Measurements from ENCODE around the gene MYLK4.

MYLK4 gene

DNA sequence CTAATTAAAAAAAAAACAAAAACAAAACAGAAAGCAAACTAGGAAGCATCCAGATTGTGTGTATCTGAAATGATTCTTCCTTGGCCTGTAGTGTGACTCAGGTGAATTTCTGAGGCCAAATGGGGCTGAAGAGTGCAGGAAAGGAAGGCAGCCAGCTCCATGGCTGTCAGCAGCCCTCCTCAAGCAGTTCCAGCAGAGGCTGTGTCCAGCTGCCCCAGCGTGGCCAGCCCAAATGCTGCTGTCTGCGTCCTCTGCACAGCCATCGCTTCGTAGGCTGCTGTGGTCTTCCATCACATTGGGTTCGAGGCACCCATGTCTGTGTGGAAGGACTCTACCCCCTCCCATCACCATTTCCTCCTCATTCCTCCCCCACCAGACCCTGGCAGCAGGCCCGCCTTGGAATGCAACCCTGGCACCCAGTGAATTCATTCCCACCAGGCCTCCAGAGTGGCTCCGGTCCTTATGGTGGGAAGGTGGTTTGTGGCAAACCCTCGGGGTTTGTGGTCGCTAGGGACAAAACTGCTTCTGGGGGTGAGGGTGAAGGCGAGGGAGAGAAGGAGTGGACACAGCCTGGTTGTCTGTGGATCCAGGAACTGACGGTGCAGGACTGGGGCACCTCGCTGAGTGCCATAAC, 81.5 kb downstream of the MYLK4 start:
- FAIRE-seq: no peak

GRCh38 chr6:2667617-2668016, 83.1 kb downstream of the MYLK4 start:
- no peak for FAIRE-seq
- no peak for DNase-seq (ENCODE audit: extremely low spot score, insufficient read length, low read depth)

More for the DNA sequence above, 81.5 kb downstream of the MYLK4 start:
- DNase-seq (ENCODE audit: extremely low spot score, insufficient read length, low read depth): no peak

GRCh38 chr6:2666906-2667575, 83.7 kb downstream of the MYLK4 start:
- FAIRE-seq: no peak
- DNase-seq (ENCODE audit: extremely low spot score, insufficient read length, low read depth): no peak

GRCh38 chr6:2665146-2666070, 85.3 kb downstream of the MYLK4 start:
- DNase-seq (ENCODE audit: extremely low spot score, insufficient read length, low read depth): no peak
- no peak for FAIRE-seq

GRCh38 chr6:2663123-2663522, 87.6 kb downstream of the MYLK4 start:
- DNase-seq (ENCODE audit: extremely low spot score, insufficient read length, low read depth) (no peak), FAIRE-seq (no peak)

- no peak for FAIRE-seq
- DNase-seq (ENCODE audit: extremely low spot score, insufficient read length, low read depth): no peak
These were observed 89.1 kb downstream of the MYLK4 start for GRCh38 chr6:2661651-2662050.

GRCh38 chr6:2659882-2660281, 90.8 kb downstream of the MYLK4 start:
- no peak for FAIRE-seq
- no peak for DNase-seq (ENCODE audit: extremely low spot score, insufficient read length, low read depth)

- DNase-seq (ENCODE audit: extremely low spot score, insufficient read length, low read depth): no peak
These were observed 91.3 kb downstream of the MYLK4 start for GRCh38 chr6:2659381-2659780.

GRCh38 chr6:2658788-2659187, 91.9 kb downstream of the MYLK4 start:
- DNase-seq (ENCODE audit: extremely low spot score, insufficient read length, low read depth) (no peak), FAIRE-seq (peak; percentile 65)

More at GRCh38 chr6:2659381-2659780, 91.3 kb downstream of the MYLK4 start:
- no peak for FAIRE-seq

DNA sequence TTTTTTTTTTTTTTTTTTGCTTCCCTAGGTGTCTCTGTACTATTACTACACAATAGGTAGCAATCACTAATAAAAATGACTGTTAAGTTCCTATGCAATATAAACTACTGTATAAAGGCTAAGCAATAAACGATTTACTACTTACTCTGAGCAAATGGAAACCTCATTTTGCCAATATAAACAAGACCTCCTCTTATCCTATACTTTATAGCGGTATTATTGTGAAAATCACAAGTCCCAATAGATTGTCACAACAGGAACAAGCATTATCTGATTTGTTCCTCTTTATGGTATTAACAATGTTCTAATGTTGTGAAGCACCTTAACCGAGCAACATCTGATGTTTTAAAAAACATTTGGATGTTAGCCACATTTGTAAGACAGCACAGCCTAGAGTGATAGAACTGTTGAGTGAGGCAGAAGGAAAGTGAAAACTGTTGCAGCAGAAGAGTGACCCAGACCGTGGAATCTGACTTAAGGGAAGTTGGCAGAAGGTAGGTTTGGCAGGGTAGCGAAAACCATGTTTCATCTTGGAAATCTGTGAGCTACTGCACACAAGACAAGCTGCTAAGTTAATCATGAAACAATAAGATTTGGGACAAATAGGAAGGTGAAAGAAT, 94.2 kb downstream of the MYLK4 start:
- FAIRE-seq: no peak
- no peak for DNase-seq (ENCODE audit: extremely low spot score, insufficient read length, low read depth)

DNA sequence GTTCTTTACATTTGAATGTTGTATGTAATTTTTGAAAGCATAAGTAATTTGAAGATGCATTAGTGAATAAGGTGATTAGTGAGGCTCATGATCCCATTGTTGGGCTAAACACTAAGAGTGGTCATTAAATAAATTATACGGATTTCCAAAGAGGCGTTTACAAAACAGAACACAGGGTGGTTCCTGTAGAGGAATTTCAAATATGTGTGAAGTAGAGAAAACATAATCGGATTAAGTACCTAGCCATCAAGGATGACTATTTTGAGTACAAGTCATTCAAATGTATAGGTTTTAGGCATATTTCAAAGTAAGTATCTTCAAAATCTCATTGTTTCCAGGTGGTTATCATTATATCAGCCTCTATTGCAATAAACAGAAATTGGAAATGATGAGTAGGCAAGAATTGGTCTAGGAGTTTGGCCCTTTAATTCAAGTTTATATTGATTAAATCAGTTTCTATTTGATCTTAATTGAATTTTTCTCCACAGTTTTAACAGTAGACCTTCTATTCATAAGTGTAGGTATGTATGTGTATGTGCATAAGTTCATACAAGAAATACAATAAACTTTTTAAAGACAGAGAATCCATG, 94.8 kb downstream of the MYLK4 start:
- DNase-seq (ENCODE audit: extremely low spot score, insufficient read length, low read depth) (no peak), FAIRE-seq (no peak)

- FAIRE-seq: no peak
- DNase-seq (ENCODE audit: extremely low spot score, insufficient read length, low read depth): no peak
These were observed 97.2 kb downstream of the MYLK4 start for GRCh38 chr6:2653369-2654032.

- no peak for DNase-seq (ENCODE audit: extremely low spot score, insufficient read length, low read depth)
- no peak for FAIRE-seq
These were observed 98.1 kb downstream of the MYLK4 start for GRCh38 chr6:2652611-2653010.

GRCh38 chr6:2651961-2652360, 98.8 kb downstream of the MYLK4 start:
- FAIRE-seq (no peak), DNase-seq (ENCODE audit: extremely low spot score, insufficient read length, low read depth) (no peak)

GRCh38 chr6:2651536-2651935, 99.2 kb downstream of the MYLK4 start:
- no peak for DNase-seq (ENCODE audit: extremely low spot score, insufficient read length, low read depth)
- FAIRE-seq: no peak

DNA sequence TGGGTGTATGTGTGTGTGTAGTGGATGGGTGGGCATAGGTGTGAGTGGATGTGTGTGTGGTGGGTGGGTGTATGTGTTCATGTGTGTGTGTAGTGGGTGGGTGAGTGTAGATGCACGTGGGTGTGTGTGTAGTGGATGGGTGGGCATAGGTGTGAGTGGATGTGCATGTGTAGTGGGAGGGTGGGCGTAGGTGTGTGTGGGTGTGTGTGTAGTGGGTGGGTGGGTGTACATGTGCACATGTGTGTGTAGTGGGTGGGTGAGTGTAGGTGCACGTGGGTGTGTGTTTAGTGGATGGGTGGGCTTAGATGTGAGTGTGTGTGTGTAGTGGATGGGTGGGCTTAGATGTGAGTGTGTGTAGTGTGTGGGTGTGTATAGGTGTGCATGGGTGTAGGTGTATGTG, 104.4 kb downstream of the MYLK4 start:
- no peak for DNase-seq (ENCODE audit: extremely low spot score, insufficient read length, low read depth)
- FAIRE-seq: no peak

DNA sequence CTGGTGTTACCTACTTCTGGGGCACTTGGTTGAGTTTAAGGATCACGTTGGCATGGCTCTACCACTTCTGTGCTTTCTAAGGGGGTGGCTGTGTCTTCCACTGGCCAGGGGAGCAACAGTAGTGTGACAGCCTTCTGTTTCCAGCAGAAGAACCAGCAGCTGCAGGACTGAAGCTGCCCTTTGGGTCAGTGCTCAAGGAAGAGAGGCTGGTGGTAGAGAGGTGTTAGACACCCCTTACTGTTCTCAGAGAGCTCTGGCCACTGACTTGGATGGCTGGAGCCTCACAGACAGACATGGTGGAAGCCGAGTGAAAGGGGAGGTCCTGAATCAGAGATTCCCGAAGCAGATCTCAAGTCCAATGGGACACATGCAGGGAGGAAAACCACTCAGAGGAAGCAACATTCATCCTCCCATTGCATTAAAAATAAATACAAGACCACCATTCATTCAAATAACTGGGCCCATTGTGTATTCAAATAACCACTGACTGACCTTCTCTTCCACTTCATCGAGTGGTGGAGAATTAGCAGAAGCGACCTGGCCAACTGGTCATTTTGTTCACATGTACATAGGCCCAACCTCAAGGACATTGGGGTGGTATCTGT, 106.7 kb downstream of the MYLK4 start:
- DNase-seq (ENCODE audit: extremely low spot score, insufficient read length, low read depth) (no peak), FAIRE-seq (no peak)

- no peak for DNase-seq (ENCODE audit: extremely low spot score, insufficient read length, low read depth)
- FAIRE-seq: no peak
These were observed 107.6 kb downstream of the MYLK4 start for GRCh38 chr6:2643130-2643529.

DNA sequence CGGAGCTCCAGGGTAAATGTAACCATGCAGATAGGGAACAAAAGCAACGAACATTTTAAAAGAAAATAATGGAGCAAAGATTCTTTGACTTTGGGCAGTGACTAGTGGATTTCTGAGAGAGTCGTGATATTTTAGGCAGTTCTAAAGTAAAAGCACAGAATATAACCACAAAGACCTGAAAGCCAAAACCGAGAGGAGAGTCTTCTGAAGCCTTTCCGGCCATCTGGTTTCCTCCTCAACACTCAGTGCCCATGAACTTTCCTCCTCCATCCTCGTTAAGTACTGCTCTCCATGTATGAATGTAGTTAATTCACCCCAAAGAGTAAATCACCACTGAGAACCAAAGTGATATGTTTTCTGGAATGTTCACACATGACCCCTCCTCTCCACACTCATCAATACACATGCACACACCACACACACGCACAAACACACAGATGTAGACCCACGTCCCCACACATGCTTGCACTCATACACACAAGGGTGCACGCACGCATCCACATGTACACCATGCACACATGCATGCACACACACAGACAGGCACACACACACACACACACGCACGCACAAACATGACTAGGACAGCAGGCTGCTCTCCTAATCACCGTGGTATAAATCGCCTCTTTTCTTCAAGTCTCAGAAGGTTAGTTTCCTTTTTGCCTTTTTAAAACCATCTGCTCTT, 109.5 kb downstream of the MYLK4 start:
- FAIRE-seq (peak; percentile 64), DNase-seq (ENCODE audit: extremely low spot score, insufficient read length, low read depth) (no peak)

Data from GM18507 (cell line).